Activated CD8-positive, alpha-beta memory T cell treated with anti-CD3 and anti-CD28 coated beads for 48 hours (primary cell): Measurements from ENCODE around the gene CD300C.
"Not testable (repeated sequence)": the region's sequence is repeated elsewhere in the genome, so short reads cannot be mapped to it uniquely, and the experiment has no call there.

Experiments used
- DNase-seq, 3 experiments: peaks; one replicate each; pipeline ENCODE4 v3.0.0-alpha.2; 2020; ENCODE audit warnings: low read depth in 2 of 3, low spot score in 2 of 3

The CD300C gene

GRCh38 chr17:74545843-74546230, at the start of gene CD300C:
CD300C (minus strand) TSS chr17:74546115; CDS start chr17:74545782, 333 bp downstream.
- DNase-seq, result no peak

- no peak for DNase-seq
Measured at GRCh38 chr17:74595037-74595750, 49.3 kb upstream of the CD300C start.

- no peak for DNase-seq
Measured at GRCh38 chr17:74592087-74592990, 46.4 kb upstream of the CD300C start, which contains the start of gene CD300LD. CD300LD (minus strand) TSS chr17:74592283; CDS start chr17:74592202, 81 bp downstream.

- no peak for DNase-seq
Measured at GRCh38 chr17:74591503-74591902, 45.6 kb upstream of the CD300C start.

- DNase-seq, result no peak
Measured at GRCh38 chr17:74585711-74586110, 39.8 kb upstream of the CD300C start.

GRCh38 chr17:74584292-74585060, 38.6 kb upstream of the CD300C start:
- DNase-seq, result no peak

GRCh38 chr17:74582633-74583032, 36.7 kb upstream of the CD300C start:
- DNase-seq, result no peak

- no peak for DNase-seq
Measured at GRCh38 chr17:74579900-74580299, 34.0 kb upstream of the CD300C start.

GRCh38 chr17:74578979-74579378, 33.1 kb upstream of the CD300C start:
- DNase-seq, result no peak

- no peak for DNase-seq
Measured at GRCh38 chr17:74574489-74575142, 28.7 kb upstream of the CD300C start.

- DNase-seq, result not testable (repeated sequence)
Measured at GRCh38 chr17:74573635-74574034, 27.7 kb upstream of the CD300C start.

GRCh38 chr17:74573169-74573568, 27.3 kb upstream of the CD300C start:
- no peak for DNase-seq

GRCh38 chr17:74571621-74572270, 25.8 kb upstream of the CD300C start:
- DNase-seq, result no peak

- DNase-seq, result no peak
Measured at GRCh38 chr17:74569020-74570003, 23.4 kb upstream of the CD300C start.

- DNase-seq, result no peak
Measured at GRCh38 chr17:74568106-74568873, 22.4 kb upstream of the CD300C start.

- DNase-seq, result no peak
Measured at GRCh38 chr17:74567397-74567796, 21.5 kb upstream of the CD300C start, which contains the start of gene CD300H. CD300H (minus strand) TSS chr17:74567509.

- no peak for DNase-seq
Measured at GRCh38 chr17:74566132-74566753, 20.3 kb upstream of the CD300C start.

- no peak for DNase-seq
Measured at GRCh38 chr17:74565126-74565525, 19.2 kb upstream of the CD300C start.
